Suprapubic skin (tissue), 4 donors: ENCODE results near the gene CYP19A1.

ENCODE experiments used
- CTCF ChIP-seq, 2 donors: fragments of 200-600 bp in 1 of 2; fragments of 450-650 bp in 1 of 2; sonication (generic) in 1 of 2; IDR thresholded peaks; one replicate each; pipeline ENCODE4 v1.5.1; 2016 to 2019; ENCODE audit warnings: antibody characterized with exemption in 2 of 2, mild to moderate bottlenecking in 1 of 2, moderate library complexity in 1 of 2
- EP300 ChIP-seq: sonication (generic); formaldehyde crosslinking; IDR thresholded peaks from one replicate; pipeline ENCODE4 v1.6.1; 2017; ENCODE audit warnings: antibody characterized with exemption
- POLR2AphosphoS5 ChIP-seq, 3 donors: sonication (generic); formaldehyde crosslinking; IDR thresholded peaks; one replicate each; pipeline ENCODE4 v1.6.1; 2017; ENCODE audit warnings: antibody characterized with exemption in 3 of 3

GRCh38 chr15:51234176-51234927 is 104.0 kb downstream of the CYP19A1 start:
- TF ChIP-seq CTCF (IDR thresholded peaks at IDR 0.05) (no peak), EP300 (no peak), POLR2AphosphoS5 (IDR thresholded peaks at IDR 0.05) (no peak)
